Stimulated activated naive B cell treated with anti-CD40 and anti-IgM and Interleukin-4, amounts not matched to agents 10 μg/mL and 1 μg/mL and 100 μg/mL, for 72 hours (primary cell): ENCODE data around the gene LDAH.

Experiments used
- ATAC-seq, 2 donors: fragments of 150-1000 bp; cut with Tn5 transposase; replicated peaks; 2 replicates each; pipeline ENCODE4 v1.10.0; 2021; ENCODE audit warnings: moderate library complexity in 1 of 2
- DNase-seq: peaks from one replicate; pipeline ENCODE4 v3.0.0; 2021
- H3K27ac Mint-ChIP-seq: one replicate; pipeline ENCODE4 v1.8.0; 2022; ENCODE audit warnings: mild to moderate bottlenecking, mixed read lengths
- H3K27me3 Mint-ChIP-seq, 2 donors: one replicate each; pipeline ENCODE4 v1.8.0; 2022; ENCODE audit warnings: mixed read lengths in 2 of 2
- H3K36me3 Mint-ChIP-seq, 2 donors: one replicate each; pipeline ENCODE4 v1.8.0; 2022; ENCODE audit warnings: mixed read lengths in 2 of 2, mild to moderate bottlenecking in 1 of 2
- H3K4me1 Mint-ChIP-seq, 2 donors: one replicate each; pipeline ENCODE4 v1.8.0; 2022; ENCODE audit warnings: mixed read lengths in 2 of 2, mild to moderate bottlenecking in 1 of 2
- H3K4me3 Mint-ChIP-seq, 2 donors: one replicate each; pipeline ENCODE4 v1.8.0; 2022; ENCODE audit warnings: mild to moderate bottlenecking in 2 of 2, mixed read lengths in 2 of 2, moderate library complexity in 1 of 2
- H3K9me3 Mint-ChIP-seq, 2 donors: one replicate each; pipeline ENCODE4 v1.8.0; 2022; ENCODE audit warnings: mixed read lengths in 2 of 2, mild to moderate bottlenecking in 1 of 2

Gene LDAH

GRCh38 chr2:20822535-20823490, at the start of gene LDAH:
Gene LDAH, minus strand, starts transcription at chr2:20823101. Its CDS starts 21,638 bp downstream, at chr2:20801463.
- no peaks in the 10 kb centered on the region for H3K9me3 Mint-ChIP-seq
- peaks cover 6% of the 10 kb centered on the region in 2 donors for H3K27me3 Mint-ChIP-seq
- ATAC-seq = peak; percentile 93
- H3K4me1 Mint-ChIP-seq = peaks cover 8 to 24% of the 10 kb centered on the region in 2 donors
- peak; percentile 83 for DNase-seq
- peak within 1 kb of the TSS; percentile 95 to 96 for H3K4me3 Mint-ChIP-seq
- H3K27ac Mint-ChIP-seq = peak within 1 kb of the TSS; percentile 99
- peaks cover 0 to 14% of the 10 kb centered on the region in 2 donors for H3K36me3 Mint-ChIP-seq

GRCh38 chr2:20868377-20868776, 45.5 kb upstream of the LDAH start:
- H3K36me3 Mint-ChIP-seq = no peaks in the 10 kb centered on the region
- peaks cover 0 to 5% of the 10 kb centered on the region in 2 donors for H3K4me1 Mint-ChIP-seq
- H3K27ac Mint-ChIP-seq = no peak overlapping the region
- ATAC-seq (peak; percentile 88 to 97), DNase-seq (peak; percentile 33)
- no peak overlapping the region for H3K4me3 Mint-ChIP-seq
- H3K27me3 Mint-ChIP-seq = peaks cover 33 to 55% of the 10 kb centered on the region in 2 donors
- peaks cover 0 to 6% of the 10 kb centered on the region in 2 donors for H3K9me3 Mint-ChIP-seq

GRCh38 chr2:20862850-20863249, 39.9 kb upstream of the LDAH start:
- no peaks in the 10 kb centered on the region for H3K4me1 Mint-ChIP-seq
- DNase-seq (no peak), ATAC-seq (no peak)
- no peak overlapping the region for H3K4me3 Mint-ChIP-seq
- H3K27me3 Mint-ChIP-seq = peaks cover 11 to 19% of the 10 kb centered on the region in 2 donors
- peaks cover 0 to 6% of the 10 kb centered on the region in 2 donors for H3K9me3 Mint-ChIP-seq
- H3K36me3 Mint-ChIP-seq = no peaks in the 10 kb centered on the region
- H3K27ac Mint-ChIP-seq = no peak overlapping the region

GRCh38 chr2:20855456-20855855, 32.6 kb upstream of the LDAH start:
- no peaks in the 10 kb centered on the region for H3K4me1 Mint-ChIP-seq
- no peak for DNase-seq
- peaks cover 13 to 15% of the 10 kb centered on the region in 2 donors for H3K27me3 Mint-ChIP-seq
- ATAC-seq = no peak
- H3K4me3 Mint-ChIP-seq = no peak overlapping the region
- no peak overlapping the region for H3K27ac Mint-ChIP-seq
- H3K36me3 Mint-ChIP-seq = no peaks in the 10 kb centered on the region
- no peaks in the 10 kb centered on the region for H3K9me3 Mint-ChIP-seq

- no peak overlapping the region for H3K27ac Mint-ChIP-seq
- no peaks in the 10 kb centered on the region for H3K36me3 Mint-ChIP-seq
- DNase-seq = no peak
- H3K27me3 Mint-ChIP-seq = peaks cover 15 to 17% of the 10 kb centered on the region in 2 donors
- no peaks in the 10 kb centered on the region for H3K9me3 Mint-ChIP-seq
- H3K4me3 Mint-ChIP-seq = no peak overlapping the region
- no peaks in the 10 kb centered on the region for H3K4me1 Mint-ChIP-seq
- ATAC-seq = no peak
Observed at GRCh38 chr2:20852670-20853069, 29.8 kb upstream of the LDAH start.

- Mint-ChIP-seq H3K36me3 (no peaks in the 10 kb centered on the region), H3K4me3 (no peak overlapping the region), H3K4me1 (no peaks in the 10 kb centered on the region), H3K27me3 (peaks cover 15 to 17% of the 10 kb centered on the region in 2 donors), H3K27ac (no peak overlapping the region), H3K9me3 (no peaks in the 10 kb centered on the region)
- ATAC-seq (no peak), DNase-seq (no peak)
Observed at GRCh38 chr2:20852139-20852538, 29.2 kb upstream of the LDAH start.

GRCh38 chr2:20844246-20844645, 21.3 kb upstream of the LDAH start:
- Mint-ChIP-seq H3K36me3 (no peaks in the 10 kb centered on the region), H3K4me1 (no peaks in the 10 kb centered on the region), H3K27me3 (peaks cover 28 to 36% of the 10 kb centered on the region in 2 donors), H3K27ac (no peak overlapping the region), H3K9me3 (peaks cover 0 to under 1% of the 10 kb centered on the region in 2 donors), H3K4me3 (no peak overlapping the region)
- DNase-seq (no peak), ATAC-seq (no peak)

GRCh38 chr2:20839052-20839451, 16.2 kb upstream of the LDAH start:
- Mint-ChIP-seq H3K27me3 (peaks cover 43 to 62% of the 10 kb centered on the region in 2 donors), H3K27ac (no peak overlapping the region), H3K4me3 (no peak overlapping the region), H3K9me3 (peaks cover 2 to 7% of the 10 kb centered on the region in 2 donors), H3K36me3 (no peaks in the 10 kb centered on the region), H3K4me1 (no peaks in the 10 kb centered on the region)
- ATAC-seq (no peak), DNase-seq (no peak)

GRCh38 chr2:20838016-20838415, 15.1 kb upstream of the LDAH start:
- DNase-seq = no peak
- Mint-ChIP-seq H3K27ac (no peak overlapping the region), H3K36me3 (peaks cover 0 to 1% of the 10 kb centered on the region in 2 donors), H3K9me3 (peaks cover 2 to 7% of the 10 kb centered on the region in 2 donors), H3K27me3 (peaks cover 41 to 64% of the 10 kb centered on the region in 2 donors), H3K4me3 (no peak overlapping the region), H3K4me1 (no peaks in the 10 kb centered on the region)
- ATAC-seq = no peak

- Mint-ChIP-seq H3K4me1 (no peaks in the 10 kb centered on the region), H3K9me3 (peaks cover 2 to 7% of the 10 kb centered on the region in 2 donors), H3K27ac (no peak overlapping the region), H3K4me3 (no peak overlapping the region), H3K27me3 (peaks cover 38 to 60% of the 10 kb centered on the region in 2 donors), H3K36me3 (peaks cover 0 to 1% of the 10 kb centered on the region in 2 donors)
- DNase-seq (no peak), ATAC-seq (no peak)
Observed at GRCh38 chr2:20836521-20836920, 13.6 kb upstream of the LDAH start.

- Mint-ChIP-seq H3K27ac (no peak overlapping the region), H3K4me1 (no peaks in the 10 kb centered on the region), H3K9me3 (peaks cover 7 to 11% of the 10 kb centered on the region in 2 donors), H3K27me3 (peaks cover 45 to 69% of the 10 kb centered on the region in 2 donors), H3K4me3 (no peak overlapping the region), H3K36me3 (peaks cover 0 to 1% of the 10 kb centered on the region in 2 donors)
- DNase-seq (no peak), ATAC-seq (no peak)
Observed at GRCh38 chr2:20834331-20834730, 11.4 kb upstream of the LDAH start.

GRCh38 chr2:20832606-20833005, 9.7 kb upstream of the LDAH start:
- peaks cover 0 to 1% of the 10 kb centered on the region in 2 donors for H3K36me3 Mint-ChIP-seq
- no peaks in the 10 kb centered on the region for H3K4me1 Mint-ChIP-seq
- H3K4me3 Mint-ChIP-seq = no peak overlapping the region
- H3K27me3 Mint-ChIP-seq = peaks cover 39 to 58% of the 10 kb centered on the region in 2 donors
- DNase-seq (no peak), ATAC-seq (no peak)
- no peak overlapping the region for H3K27ac Mint-ChIP-seq
- peaks cover 7 to 8% of the 10 kb centered on the region in 2 donors for H3K9me3 Mint-ChIP-seq

GRCh38 chr2:20829861-20830260, 7.0 kb upstream of the LDAH start:
- Mint-ChIP-seq H3K9me3 (peaks cover 7 to 8% of the 10 kb centered on the region in 2 donors), H3K4me1 (no peaks in the 10 kb centered on the region), H3K27me3 (peaks cover 37 to 46% of the 10 kb centered on the region in 2 donors), H3K27ac (no peak overlapping the region), H3K36me3 (peaks cover 0 to 1% of the 10 kb centered on the region in 2 donors), H3K4me3 (no peak overlapping the region)
- no peak for ATAC-seq
- DNase-seq = no peak

- DNase-seq (no peak), ATAC-seq (no peak)
- Mint-ChIP-seq H3K27me3 (peaks cover 6 to 10% of the 10 kb centered on the region in 2 donors), H3K36me3 (peaks cover 0 to 9% of the 10 kb centered on the region in 2 donors), H3K4me1 (peaks cover 6 to 17% of the 10 kb centered on the region in 2 donors), H3K9me3 (no peaks in the 10 kb centered on the region), H3K27ac (no peak overlapping the region), H3K4me3 (no peak overlapping the region)
Observed at GRCh38 chr2:20823917-20824316, 1.0 kb upstream of the LDAH start.

GRCh38 chr2:20818820-20819219, 4.1 kb downstream of the LDAH start:
- DNase-seq (no peak), ATAC-seq (no peak)
- no peak overlapping the region for H3K4me3 Mint-ChIP-seq
- peaks cover 11 to 37% of the 10 kb centered on the region in 2 donors for H3K4me1 Mint-ChIP-seq
- no peak overlapping the region for H3K27ac Mint-ChIP-seq
- no peaks in the 10 kb centered on the region for H3K9me3 Mint-ChIP-seq
- H3K36me3 Mint-ChIP-seq = peaks cover 0 to 27% of the 10 kb centered on the region in 2 donors
- H3K27me3 Mint-ChIP-seq = no peaks in the 10 kb centered on the region
